ENCODE measurements around the gene TMBIM1.

Gene TMBIM1

DNA sequence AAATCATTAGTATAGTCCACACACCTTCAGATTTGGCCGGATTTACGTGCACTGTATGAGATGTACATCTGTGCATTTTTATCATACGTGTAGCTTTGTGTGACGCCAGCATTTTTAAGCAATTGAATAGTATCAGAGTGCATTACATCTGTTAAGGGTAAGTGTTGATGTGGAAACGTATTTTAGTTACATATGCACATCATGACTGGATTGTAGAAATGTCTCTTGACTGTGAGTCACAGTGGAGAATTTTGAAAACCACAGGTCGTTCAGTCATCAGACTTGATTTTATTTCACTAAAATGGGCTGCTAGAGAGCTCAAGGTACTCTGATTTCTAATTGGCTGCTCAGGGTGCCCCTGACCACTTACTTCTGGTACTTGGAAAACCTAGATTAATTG, 36.9 kb downstream of the TMBIM1 start:
- ChIA-PET POLR2A (interaction anchor here (0.9 kb wide), 1 partner anchor 15 kb away, joined by 3 read pairs; the partner anchor contains the start of genes AAMP and PNKD), CTCF (interaction anchor here (0.6 to 1.6 kb wide), 4 partner anchors 17 to 324 kb away, joined by 3 read pairs; no protein-coding TSS in a partner anchor)
- Histone ChIP-seq H3K4me3 (ENCODE audit: low read depth, low read length) (no peak overlapping the region), H3K27ac (ENCODE audit: extremely low read depth, low read depth, low read length) (no peak overlapping the region), H3K4me1 (ENCODE audit: control insufficient read depth, insufficient read depth, low read length) (no peaks in the 10 kb centered on the region), H3K9me3 (ENCODE audit: control insufficient read depth, insufficient read depth, low read depth, low read length) (no peaks in the 10 kb centered on the region), H3K36me3 (ENCODE audit: control insufficient read depth in 2 of 2, insufficient read depth in 1 of 2, low read length in 2 of 2) (peaks cover 30 to 64% of the 10 kb centered on the region in 2 experiments)
- TF ChIP-seq, protein P1, sequence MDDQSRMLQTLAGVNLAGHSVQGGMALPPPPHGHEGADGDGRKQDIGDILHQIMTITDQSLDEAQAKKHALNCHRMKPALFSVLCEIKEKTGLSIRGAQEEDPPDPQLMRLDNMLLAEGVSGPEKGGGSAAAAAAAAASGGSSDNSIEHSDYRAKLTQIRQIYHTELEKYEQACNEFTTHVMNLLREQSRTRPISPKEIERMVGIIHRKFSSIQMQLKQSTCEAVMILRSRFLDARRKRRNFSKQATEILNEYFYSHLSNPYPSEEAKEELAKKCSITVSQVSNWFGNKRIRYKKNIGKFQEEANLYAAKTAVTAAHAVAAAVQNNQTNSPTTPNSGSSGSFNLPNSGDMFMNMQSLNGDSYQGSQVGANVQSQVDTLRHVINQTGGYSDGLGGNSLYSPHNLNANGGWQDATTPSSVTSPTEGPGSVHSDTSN (CRISPR knock-in tag; IDR thresholded peaks at IDR 0.05): no peak
- TF ChIP-seq ZNF777 (tag by site-specific recombination; IDR thresholded peaks at IDR 0.05; ENCODE audit: borderline replicate concordance): no peak

DNA sequence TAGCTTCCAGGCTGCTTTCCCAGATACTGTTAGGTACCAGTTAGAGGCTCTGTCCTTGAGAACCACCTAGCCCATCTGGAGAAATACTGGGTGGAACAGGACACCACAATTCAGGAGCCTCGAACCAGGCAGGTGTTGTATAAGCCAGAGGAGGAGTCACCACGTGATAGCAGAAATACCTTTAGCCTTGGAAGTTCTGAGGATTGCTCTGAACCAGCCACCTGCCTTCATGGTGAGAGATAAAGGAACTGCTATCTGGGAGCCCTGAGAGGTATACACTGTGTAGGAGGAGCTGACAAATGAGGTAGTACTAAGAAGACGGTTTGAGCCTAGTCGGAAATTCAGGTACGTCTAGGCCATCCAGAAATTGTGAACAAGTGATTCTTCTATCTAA, 39.1 kb downstream of the TMBIM1 start:
- Histone ChIP-seq H3K36me3 (ENCODE audit: control insufficient read depth in 2 of 2, insufficient read depth in 1 of 2, low read length in 2 of 2) (peaks cover 47 to 86% of the 10 kb centered on the region in 2 experiments), H3K4me3 (ENCODE audit: low read depth, low read length) (no peak overlapping the region), H3K27ac (ENCODE audit: extremely low read depth, low read depth, low read length) (no peak overlapping the region), H3K9me3 (ENCODE audit: control insufficient read depth, insufficient read depth, low read depth, low read length) (no peaks in the 10 kb centered on the region), H3K4me1 (ENCODE audit: control insufficient read depth, insufficient read depth, low read length) (no peaks in the 10 kb centered on the region)
- no peak for TF ChIP-seq ZBTB8A (tag by site-specific recombination; IDR thresholded peaks at IDR 0.05)
- TF ChIP-seq, protein P2, sequence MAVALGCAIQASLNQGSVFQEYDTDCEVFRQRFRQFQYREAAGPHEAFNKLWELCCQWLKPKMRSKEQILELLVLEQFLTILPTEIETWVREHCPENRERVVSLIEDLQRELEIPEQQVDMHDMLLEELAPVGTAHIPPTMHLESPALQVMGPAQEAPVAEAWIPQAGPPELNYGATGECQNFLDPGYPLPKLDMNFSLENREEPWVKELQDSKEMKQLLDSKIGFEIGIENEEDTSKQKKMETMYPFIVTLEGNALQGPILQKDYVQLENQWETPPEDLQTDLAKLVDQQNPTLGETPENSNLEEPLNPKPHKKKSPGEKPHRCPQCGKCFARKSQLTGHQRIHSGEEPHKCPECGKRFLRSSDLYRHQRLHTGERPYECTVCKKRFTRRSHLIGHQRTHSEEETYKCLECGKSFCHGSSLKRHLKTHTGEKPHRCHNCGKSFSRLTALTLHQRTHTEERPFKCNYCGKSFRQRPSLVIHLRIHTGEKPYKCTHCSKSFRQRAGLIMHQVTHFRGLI (tag by site-specific recombination; IDR thresholded peaks at IDR 0.05): no peak
- ChIA-PET CTCF (interaction anchor here (0.6 to 1.1 kb wide), 3 partner anchors 10 to 23 kb away, joined by 3 to 7 read pairs (median 4); partner anchors contain the start of genes AAMP and PNKD), POLR2A (no interaction called here)

DNA sequence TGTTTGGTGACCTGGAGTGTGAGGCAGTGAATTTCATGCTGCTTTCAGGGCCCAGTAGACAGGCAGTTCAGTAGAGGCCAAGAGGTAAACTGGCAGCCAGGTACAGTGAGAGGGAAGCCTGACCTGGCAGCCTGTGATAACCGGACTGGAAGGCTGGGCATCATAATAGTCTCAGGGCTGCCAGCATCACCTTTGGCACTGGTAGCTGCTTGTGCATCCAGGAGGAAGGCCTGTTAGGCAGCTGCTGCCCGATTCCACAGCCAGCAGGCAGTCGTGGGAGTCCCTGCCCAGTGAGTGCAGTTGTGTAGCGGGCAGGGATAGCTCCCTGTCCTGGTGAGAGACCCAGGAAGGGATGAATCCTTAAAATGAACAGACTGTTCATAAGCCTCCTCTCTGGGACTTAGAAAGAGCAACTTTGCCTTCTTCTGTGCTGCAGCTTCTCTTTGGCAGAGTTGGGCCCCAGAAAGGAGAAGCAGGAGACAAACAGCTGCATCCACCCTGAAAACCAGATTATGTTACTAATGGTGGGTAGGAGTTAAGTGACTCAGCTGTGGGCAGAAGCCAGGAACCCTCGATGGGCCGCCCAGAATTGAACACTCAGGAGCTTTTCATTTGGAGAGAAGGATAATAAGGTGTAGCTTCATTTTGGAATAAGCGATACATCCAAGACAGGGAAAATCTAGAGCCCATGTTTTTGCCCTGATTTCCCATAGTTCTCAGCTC, 39.6 kb downstream of the TMBIM1 start:
- H3K36me3 ChIP-seq (ENCODE audit: control insufficient read depth in 2 of 2, insufficient read depth in 1 of 2, low read length in 2 of 2): peaks cover 51 to 92% of the 10 kb centered on the region in 2 experiments
- H3K27ac ChIP-seq (ENCODE audit: extremely low read depth, low read depth, low read length): no peak overlapping the region
- CTCF ChIA-PET: interaction anchor here (1.0 to 1.1 kb wide), 2 partner anchors 10 to 23 kb away, joined by 3 to 7 read pairs; no protein-coding TSS in a partner anchor
- H3K4me1 ChIP-seq (ENCODE audit: control insufficient read depth, insufficient read depth, low read length): no peaks in the 10 kb centered on the region
- POLR2A ChIA-PET: no interaction called here
- no peak overlapping the region for H3K4me3 ChIP-seq (ENCODE audit: low read depth, low read length)
- TF ChIP-seq, protein P3, sequence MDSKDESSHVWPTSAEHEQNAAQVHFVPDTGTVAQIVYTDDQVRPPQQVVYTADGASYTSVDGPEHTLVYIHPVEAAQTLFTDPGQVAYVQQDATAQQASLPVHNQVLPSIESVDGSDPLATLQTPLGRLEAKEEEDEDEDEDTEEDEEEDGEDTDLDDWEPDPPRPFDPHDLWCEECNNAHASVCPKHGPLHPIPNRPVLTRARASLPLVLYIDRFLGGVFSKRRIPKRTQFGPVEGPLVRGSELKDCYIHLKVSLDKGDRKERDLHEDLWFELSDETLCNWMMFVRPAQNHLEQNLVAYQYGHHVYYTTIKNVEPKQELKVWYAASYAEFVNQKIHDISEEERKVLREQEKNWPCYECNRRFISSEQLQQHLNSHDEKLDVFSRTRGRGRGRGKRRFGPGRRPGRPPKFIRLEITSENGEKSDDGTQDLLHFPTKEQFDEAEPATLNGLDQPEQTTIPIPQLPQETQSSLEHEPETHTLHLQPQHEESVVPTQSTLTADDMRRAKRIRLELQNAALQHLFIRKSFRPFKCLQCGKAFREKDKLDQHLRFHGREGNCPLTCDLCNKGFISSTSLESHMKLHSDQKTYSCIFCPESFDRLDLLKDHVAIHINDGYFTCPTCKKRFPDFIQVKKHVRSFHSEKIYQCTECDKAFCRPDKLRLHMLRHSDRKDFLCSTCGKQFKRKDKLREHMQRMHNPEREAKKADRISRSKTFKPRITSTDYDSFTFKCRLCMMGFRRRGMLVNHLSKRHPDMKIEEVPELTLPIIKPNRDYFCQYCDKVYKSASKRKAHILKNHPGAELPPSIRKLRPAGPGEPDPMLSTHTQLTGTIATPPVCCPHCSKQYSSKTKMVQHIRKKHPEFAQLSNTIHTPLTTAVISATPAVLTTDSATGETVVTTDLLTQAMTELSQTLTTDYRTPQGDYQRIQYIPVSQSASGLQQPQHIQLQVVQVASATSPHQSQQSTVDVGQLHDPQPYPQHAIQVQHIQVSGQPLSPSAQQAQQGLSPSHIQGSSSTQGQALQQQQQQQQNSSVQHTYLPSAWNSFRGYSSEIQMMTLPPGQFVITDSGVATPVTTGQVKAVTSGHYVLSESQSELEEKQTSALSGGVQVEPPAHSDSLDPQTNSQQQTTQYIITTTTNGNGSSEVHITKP (tag by site-specific recombination; IDR thresholded peaks at IDR 0.05): no peak
- TF ChIP-seq ZFP3 (tag by site-specific recombination; IDR thresholded peaks at IDR 0.05; ENCODE audit: low read depth): no peak
- TF ChIP-seq SP7 (tag by site-specific recombination; IDR thresholded peaks at IDR 0.05): no peak
- TF ChIP-seq ZNF548 (tag by site-specific recombination; IDR thresholded peaks at IDR 0.05): no peak
- TF ChIP-seq ZNF214 (tag by site-specific recombination; IDR thresholded peaks at IDR 0.05; ENCODE audit: borderline replicate concordance): no peak
- TF ChIP-seq ZNF394 (tag by site-specific recombination; IDR thresholded peaks at IDR 0.05; ENCODE audit: borderline replicate concordance): no peak
- TF ChIP-seq, protein P4, sequence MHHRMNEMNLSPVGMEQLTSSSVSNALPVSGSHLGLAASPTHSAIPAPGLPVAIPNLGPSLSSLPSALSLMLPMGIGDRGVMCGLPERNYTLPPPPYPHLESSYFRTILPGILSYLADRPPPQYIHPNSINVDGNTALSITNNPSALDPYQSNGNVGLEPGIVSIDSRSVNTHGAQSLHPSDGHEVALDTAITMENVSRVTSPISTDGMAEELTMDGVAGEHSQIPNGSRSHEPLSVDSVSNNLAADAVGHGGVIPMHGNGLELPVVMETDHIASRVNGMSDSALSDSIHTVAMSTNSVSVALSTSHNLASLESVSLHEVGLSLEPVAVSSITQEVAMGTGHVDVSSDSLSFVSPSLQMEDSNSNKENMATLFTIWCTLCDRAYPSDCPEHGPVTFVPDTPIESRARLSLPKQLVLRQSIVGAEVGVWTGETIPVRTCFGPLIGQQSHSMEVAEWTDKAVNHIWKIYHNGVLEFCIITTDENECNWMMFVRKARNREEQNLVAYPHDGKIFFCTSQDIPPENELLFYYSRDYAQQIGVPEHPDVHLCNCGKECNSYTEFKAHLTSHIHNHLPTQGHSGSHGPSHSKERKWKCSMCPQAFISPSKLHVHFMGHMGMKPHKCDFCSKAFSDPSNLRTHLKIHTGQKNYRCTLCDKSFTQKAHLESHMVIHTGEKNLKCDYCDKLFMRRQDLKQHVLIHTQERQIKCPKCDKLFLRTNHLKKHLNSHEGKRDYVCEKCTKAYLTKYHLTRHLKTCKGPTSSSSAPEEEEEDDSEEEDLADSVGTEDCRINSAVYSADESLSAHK (tag by site-specific recombination; IDR thresholded peaks at IDR 0.05): no peak
- TF ChIP-seq, protein P5, sequence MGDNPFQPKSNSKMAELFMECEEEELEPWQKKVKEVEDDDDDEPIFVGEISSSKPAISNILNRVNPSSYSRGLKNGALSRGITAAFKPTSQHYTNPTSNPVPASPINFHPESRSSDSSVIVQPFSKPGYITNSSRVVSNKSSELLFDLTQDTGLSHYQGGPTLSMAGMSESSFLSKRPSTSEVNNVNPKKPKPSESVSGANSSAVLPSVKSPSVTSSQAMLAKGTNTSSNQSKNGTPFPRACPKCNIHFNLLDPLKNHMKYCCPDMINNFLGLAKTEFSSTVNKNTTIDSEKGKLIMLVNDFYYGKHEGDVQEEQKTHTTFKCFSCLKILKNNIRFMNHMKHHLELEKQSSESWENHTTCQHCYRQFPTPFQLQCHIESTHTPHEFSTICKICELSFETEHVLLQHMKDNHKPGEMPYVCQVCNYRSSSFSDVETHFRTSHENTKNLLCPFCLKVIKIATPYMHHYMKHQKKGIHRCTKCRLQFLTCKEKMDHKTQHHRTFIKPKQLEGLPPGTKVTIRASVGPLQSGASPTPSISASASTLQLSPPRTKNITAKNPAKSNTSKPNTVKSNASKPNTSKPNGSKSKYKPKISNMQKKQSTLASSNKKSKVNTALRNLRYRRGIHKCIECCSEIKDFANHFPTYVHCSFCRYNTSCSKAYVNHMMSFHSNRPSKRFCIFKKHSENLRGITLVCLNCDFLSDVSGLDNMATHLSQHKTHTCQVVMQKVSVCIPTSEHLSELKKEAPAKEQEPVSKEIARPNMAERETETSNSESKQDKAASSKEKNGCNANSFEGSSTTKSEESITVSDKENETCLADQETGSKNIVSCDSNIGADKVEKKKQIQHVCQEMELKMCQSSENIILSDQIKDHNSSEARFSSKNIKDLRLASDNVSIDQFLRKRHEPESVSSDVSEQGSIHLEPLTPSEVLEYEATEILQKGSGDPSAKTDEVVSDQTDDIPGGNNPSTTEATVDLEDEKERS (tag by site-specific recombination; IDR thresholded peaks at IDR 0.05): no peak
- no peak for TF ChIP-seq ZNF248 (tag by site-specific recombination; IDR thresholded peaks at IDR 0.05)
- TF ChIP-seq, protein P6, sequence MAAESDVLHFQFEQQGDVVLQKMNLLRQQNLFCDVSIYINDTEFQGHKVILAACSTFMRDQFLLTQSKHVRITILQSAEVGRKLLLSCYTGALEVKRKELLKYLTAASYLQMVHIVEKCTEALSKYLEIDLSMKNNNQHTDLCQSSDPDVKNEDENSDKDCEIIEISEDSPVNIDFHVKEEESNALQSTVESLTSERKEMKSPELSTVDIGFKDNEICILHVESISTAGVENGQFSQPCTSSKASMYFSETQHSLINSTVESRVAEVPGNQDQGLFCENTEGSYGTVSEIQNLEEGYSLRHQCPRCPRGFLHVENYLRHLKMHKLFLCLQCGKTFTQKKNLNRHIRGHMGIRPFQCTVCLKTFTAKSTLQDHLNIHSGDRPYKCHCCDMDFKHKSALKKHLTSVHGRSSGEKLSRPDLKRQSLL (tag by site-specific recombination; IDR thresholded peaks at IDR 0.05): no peak
- H3K9me3 ChIP-seq (ENCODE audit: control insufficient read depth, insufficient read depth, low read depth, low read length): no peaks in the 10 kb centered on the region
